CD4-positive, alpha-beta T cell (primary cell): ENCODE data around the gene KCNK1. TPM values are rescaled to one million over a fixed set of nuclear protein-coding genes. Genes with fewer than 3 reads are reported as not detected.

Experiments used
- ATAC-seq: fragments of 200-7000 bp; cut with Tn5 transposase; one replicate; pipeline ENCODE4 v1.10.0; 2022; ENCODE audit warnings: mild to moderate bottlenecking; ENCODE audit not compliant: poor library complexity
- CTCF ChIA-PET: fragments of 350-600 bp; sonication (Branson Sonifier 250); formaldehyde crosslinking; loops from one replicate; lab custom pipeline; 2021; ENCODE audit warnings: antibody characterized with exemption, inconsistent platforms; lab: Charles Lee
- POLR2A ChIA-PET: fragments of 350-600 bp; sonication (Branson Sonifier 250); formaldehyde crosslinking; loops from one replicate; lab custom pipeline; 2021; ENCODE audit warnings: antibody characterized with exemption, inconsistent platforms; lab: Charles Lee
- DNase-seq, 14 experiments: peaks; one replicate each; pipeline ENCODE4 v3.0.0-alpha.2; 2013 to 2020; ENCODE audit warnings: mixed read lengths in 2 of 14
- H3K27ac ChIP-seq, 2 donors: one replicate each; pipeline versions ENCODE4 v1.5.1 to v1.7.0; 2013; ENCODE audit warnings: low read length in 2 of 2, low read depth in 1 of 2, mild to moderate bottlenecking in 1 of 2
- H3K27me3 ChIP-seq, 2 experiments: 1 replicate in 1 of 2; 2 replicates in 1 of 2; pipeline versions ENCODE4 v1.6.1 to v1.7.0; 2013; ENCODE audit warnings: low read length in 2 of 2, control low read depth in 1 of 2, mild to moderate bottlenecking in 1 of 2, moderate library complexity in 1 of 2; ENCODE audit not compliant: insufficient read depth in 2 of 2, control insufficient read depth in 1 of 2
- H3K36me3 ChIP-seq: one replicate; pipeline ENCODE4 v1.6.1; 2013; ENCODE audit warnings: low read length, control low read depth; ENCODE audit not compliant: insufficient read depth
- H3K4me1 ChIP-seq: one replicate; pipeline ENCODE4 v1.6.1; 2013; ENCODE audit warnings: low read length, control low read depth; ENCODE audit not compliant: insufficient read depth
- H3K4me3 ChIP-seq: one replicate; pipeline ENCODE4 v1.5.1; 2013; ENCODE audit warnings: mild to moderate bottlenecking, low read length, moderate library complexity
- H3K9me3 ChIP-seq, 2 experiments: 1 replicate in 1 of 2; 2 replicates in 1 of 2; pipeline versions ENCODE4 v1.6.1 to v1.7.0; 2013; ENCODE audit warnings: low read length in 2 of 2, mild to moderate bottlenecking in 2 of 2, control low read depth in 1 of 2, moderate library complexity in 1 of 2; ENCODE audit not compliant: control insufficient read depth in 1 of 2, insufficient read depth in 1 of 2
- H3K27ac Mint-ChIP-seq: one replicate; pipeline ENCODE4 v1.8.0; 2020; ENCODE audit warnings: mixed read lengths
- H3K27me3 Mint-ChIP-seq: one replicate; pipeline ENCODE4 v1.8.0; 2021; ENCODE audit warnings: mixed read lengths
- H3K36me3 Mint-ChIP-seq: one replicate; pipeline ENCODE4 v1.8.0; 2021; ENCODE audit warnings: low read depth, mixed read lengths
- H3K4me1 Mint-ChIP-seq: one replicate; pipeline ENCODE4 v1.8.0; 2021; ENCODE audit warnings: low read depth, mixed read lengths
- H3K4me3 Mint-ChIP-seq: one replicate; pipeline ENCODE4 v1.8.0; 2020; ENCODE audit warnings: mild to moderate bottlenecking, mixed read lengths
- H3K9me3 Mint-ChIP-seq: one replicate; pipeline ENCODE4 v1.8.0; 2020; ENCODE audit warnings: mixed read lengths
- CTCF ChIP-seq: fragments of 200-600 bp; IDR thresholded peaks from one replicate; pipeline ENCODE4 v1.8.0; 2022; ENCODE audit warnings: antibody characterized with exemption, mild to moderate bottlenecking
- intact Hi-C, 2 experiments: fragments of 100-400 bp; cut with DNase I in 1 of 2; cut with micrococcal nuclease in 1 of 2; formaldehyde crosslinking; loops; one replicate each; pipeline versions ENCODE4 v1.15.1 to v1.9.0; 2023 to 2025; cut with DNase I, micrococcal nuclease
- total RNA-seq, 174 experiments: library from RNA in 2 of 174; stranded (reverse) in 2 of 174; gene quantifications; one replicate each; pipeline ENCODE4 v1.2.3 and lab custom pipeline; 2021 to 2026

Gene KCNK1
- total RNA-seq, 2 experiments from 2014 or later: not detected

GRCh38 chr1:233620065-233620464 is 6.2 kb downstream of the KCNK1 start:
- Histone ChIP-seq H3K27ac (no peak overlapping the region), H3K27me3 (peaks cover 5 to 19% of the 10 kb centered on the region in 2 experiments), H3K4me1 (no peaks in the 10 kb centered on the region), H3K36me3 (no peaks in the 10 kb centered on the region), H3K4me3 (no peak overlapping the region), H3K9me3 (peaks cover 0 to 2% of the 10 kb centered on the region in 2 experiments)
- Mint-ChIP-seq H3K4me3 (no peak overlapping the region), H3K27ac (no peak overlapping the region), H3K4me1 (no peaks in the 10 kb centered on the region), H3K36me3 (no peaks in the 10 kb centered on the region), H3K9me3 (no peaks in the 10 kb centered on the region), H3K27me3 (peaks cover 50% of the 10 kb centered on the region)
- ATAC-seq (no peak), DNase-seq (no peak)
- TF ChIP-seq CTCF: no peak
- CTCF ChIA-PET: no interaction called here
- intact Hi-C loops: no loop called here
- POLR2A ChIA-PET: no interaction called here

GRCh38 chr1:233621923-233622322 is 8.0 kb downstream of the KCNK1 start:
- Mint-ChIP-seq H3K4me1 (no peaks in the 10 kb centered on the region), H3K27ac (no peak overlapping the region), H3K36me3 (no peaks in the 10 kb centered on the region), H3K4me3 (no peak overlapping the region), H3K9me3 (no peaks in the 10 kb centered on the region), H3K27me3 (peaks cover 32% of the 10 kb centered on the region)
- Histone ChIP-seq H3K4me3 (no peak overlapping the region), H3K9me3 (no peaks in the 10 kb centered on the region), H3K4me1 (no peaks in the 10 kb centered on the region), H3K27ac (no peak overlapping the region), H3K27me3 (peaks cover 0 to 8% of the 10 kb centered on the region in 2 experiments), H3K36me3 (no peaks in the 10 kb centered on the region)
- no peak for TF ChIP-seq CTCF
- DNase-seq: no peak
- intact Hi-C loops: no loop called here
- no peak for ATAC-seq
- ChIA-PET CTCF (no interaction called here), POLR2A (no interaction called here)

- intact Hi-C loops: no loop called here
- Mint-ChIP-seq H3K4me1 (no peaks in the 10 kb centered on the region), H3K27ac (no peak overlapping the region), H3K4me3 (no peak overlapping the region), H3K9me3 (no peaks in the 10 kb centered on the region), H3K36me3 (no peaks in the 10 kb centered on the region), H3K27me3 (peaks cover 15% of the 10 kb centered on the region)
- no peaks in the 10 kb centered on the region for H3K9me3 ChIP-seq
- no peak overlapping the region for H3K4me3 ChIP-seq
- DNase-seq (no peak), ATAC-seq (no peak)
- no peak overlapping the region for H3K27ac ChIP-seq
- CTCF ChIA-PET: no interaction called here
- no peaks in the 10 kb centered on the region for H3K36me3 ChIP-seq
- TF ChIP-seq CTCF: no peak
- peaks cover 0 to 5% of the 10 kb centered on the region in 2 experiments for H3K27me3 ChIP-seq
- H3K4me1 ChIP-seq: no peaks in the 10 kb centered on the region
- POLR2A ChIA-PET: no interaction called here
Measured at GRCh38 chr1:233624289-233624688, 10.4 kb downstream of the KCNK1 start.
